Purkinje cell (primary cell): ENCODE measurements around the gene PRPF4. TPM values are rescaled to one million over a fixed set of nuclear protein-coding genes. Genes with fewer than 3 reads are reported as not detected.

Source experiments
- polyA plus RNA-seq: library from polyadenylated mRNA; unstranded; fragments of >200 nt; fragmentation: Nextera tagmentation; gene quantifications from 2 replicates; pipeline ENCODE4 v1.2.1, GENCODE V29; 2014

PRPF4 gene
- polyA plus RNA-seq = 7.6 and 8.3 TPM in 2 replicates

DNA sequence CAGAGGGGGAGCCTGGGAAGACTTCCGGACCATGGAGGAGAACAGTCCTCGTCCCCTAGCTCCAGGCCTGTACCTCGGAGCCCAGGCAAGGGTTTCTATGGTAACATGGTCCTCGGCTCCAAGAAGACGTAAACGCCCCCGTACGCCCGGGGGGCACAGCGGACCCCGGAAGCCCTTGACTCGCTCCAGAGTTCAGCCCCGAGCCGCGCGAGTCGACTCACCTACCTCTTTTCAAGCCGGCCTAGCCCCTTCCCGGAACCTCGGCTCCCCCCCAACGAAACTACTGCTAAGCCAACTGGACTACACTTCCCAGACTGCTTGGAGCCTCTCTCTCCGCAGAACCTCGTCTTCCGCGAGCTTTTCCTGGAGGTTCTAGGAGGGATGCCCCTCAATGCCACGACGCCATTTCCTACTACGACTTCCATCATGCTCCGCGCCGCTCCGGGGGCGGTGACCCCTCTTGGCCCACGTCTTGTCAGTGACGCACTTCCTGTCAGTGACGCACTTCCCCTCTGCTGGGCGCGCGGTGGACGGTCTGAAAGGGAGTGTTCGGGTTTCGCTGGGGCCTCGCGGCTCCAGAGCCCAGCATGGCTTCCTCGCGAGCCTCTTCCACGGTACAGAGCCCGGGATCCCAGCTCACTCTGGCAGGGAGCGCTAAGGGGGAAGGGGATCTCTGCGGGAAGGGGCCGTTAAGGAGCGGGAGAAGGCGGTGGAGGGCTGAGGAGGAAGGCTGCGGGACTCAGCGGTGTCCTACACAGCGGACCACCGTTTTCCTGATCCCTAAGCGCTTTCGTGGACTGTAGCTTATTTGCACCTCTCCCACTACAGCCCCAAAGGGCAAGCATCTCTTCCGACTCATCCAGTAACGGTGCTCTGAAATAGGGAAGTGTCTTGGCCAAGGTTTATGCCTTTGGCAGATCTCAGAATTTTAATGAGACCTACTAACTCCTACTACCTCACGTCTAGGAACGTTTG lies at the start of gene PRPF4, which contains the start of gene CDC26:
PRPF4 (plus strand) TSS at position 502 of the 975 bp plus-strand sequence; CDS start at position 588, 86 bp downstream.
CDC26 (minus strand) TSS at position 416 of the 975 bp plus-strand sequence. CDS start 3,065 bp downstream, outside the sequence.

DNA sequence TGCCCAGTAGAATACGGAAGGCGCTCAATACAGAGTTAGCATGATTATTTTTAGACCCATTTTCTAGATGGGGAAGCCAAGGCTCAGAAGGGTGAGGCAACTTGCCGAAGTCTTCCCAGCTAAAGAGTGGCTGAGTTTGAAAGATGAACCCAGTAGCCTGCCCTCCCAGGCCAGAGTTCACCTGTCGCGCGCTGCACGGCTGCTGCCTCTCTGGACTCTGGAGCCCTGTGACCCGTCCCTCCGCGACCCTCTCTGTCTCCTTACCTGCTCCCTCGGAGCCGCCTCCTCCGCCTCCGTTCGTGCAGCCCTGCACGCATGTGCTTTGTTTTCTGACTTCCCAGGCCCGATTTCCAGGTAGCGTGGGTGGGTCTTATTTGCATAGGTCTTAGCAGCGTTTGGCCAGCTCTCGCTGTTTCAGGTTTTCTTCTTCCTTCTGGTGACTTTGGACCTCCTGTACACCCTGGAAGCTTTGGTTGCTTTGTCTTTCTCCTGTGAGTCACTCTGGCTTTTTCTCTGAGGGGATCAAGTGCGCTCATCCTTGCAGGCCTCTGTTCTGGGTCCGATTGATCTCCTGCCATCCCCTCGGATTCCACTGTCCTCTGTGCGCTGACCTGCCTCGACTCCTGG lies 27.4 kb downstream of the PRPF4 start, which contains the start of gene RNF183:
RNF183 (minus strand) TSS at position 585 of the 627 bp plus-strand sequence. CDS start 5,192 bp downstream, outside the sequence.

GRCh38 chr9:113340011-113340699 lies 64.7 kb downstream of the PRPF4 start, which contains the start of gene WDR31:
WDR31 (minus strand) TSS chr9:113340275; CDS start chr9:113332022, 8,253 bp downstream.

Other genes starting within 250 kb of the PRPF4 start
- 2.6 and 6.1 TPM in 2 replicates for gene ZFP37, start 218.9 kb upstream of the PRPF4 start, polyA plus RNA-seq
- 12.9 and 20.0 TPM in 2 replicates for gene SLC31A2, start 124.7 kb upstream of the PRPF4 start, polyA plus RNA-seq
- gene FKBP15, start 54.4 kb upstream of the PRPF4 start, polyA plus RNA-seq = 23.9 and 28.0 TPM in 2 replicates
- gene SLC31A1, start 54.1 kb upstream of the PRPF4 start, polyA plus RNA-seq = 2.3 and 8.2 TPM in 2 replicates
- 92.2 and 96.9 TPM in 2 replicates for gene CDC26, start 86 bp upstream of the PRPF4 start, polyA plus RNA-seq
- gene RNF183, start 27.7 kb downstream of the PRPF4 start, polyA plus RNA-seq = not detected in 2 replicates
- gene WDR31, start 64.6 kb downstream of the PRPF4 start, polyA plus RNA-seq = 0.24 and 2.8 TPM in 2 replicates
- 48.0 and 54.2 TPM in 2 replicates for gene BSPRY, start 73.9 kb downstream of the PRPF4 start, polyA plus RNA-seq
- gene HDHD3, start 101.3 kb downstream of the PRPF4 start, polyA plus RNA-seq = 2.5 and 8.8 TPM in 2 replicates
- gene ALAD, start 125.6 kb downstream of the PRPF4 start, polyA plus RNA-seq = 9.0 and 10.7 TPM in 2 replicates
- gene POLE3, start 135.0 kb downstream of the PRPF4 start, polyA plus RNA-seq = 13.8 and 21.4 TPM in 2 replicates
- not detected in 2 replicates for gene C9orf43, start 135.1 kb downstream of the PRPF4 start, polyA plus RNA-seq
- gene RGS3, start 188.1 kb downstream of the PRPF4 start, polyA plus RNA-seq = 0.83 TPM in 1 of 2 replicates, not detected in the other